ENCODE data around the gene DDIAS.
A peak's percentile ranks its signal among the peaks of the same experiment; 100 is the strongest.
"Not testable (repeated sequence)": the region's sequence is repeated elsewhere in the genome, so short reads cannot be mapped to it uniquely, and the experiment has no call there.

- not testable (repeated sequence) for TF ChIP-seq RFX5 (IDR thresholded peaks at IDR 0.05; ENCODE audit: low read depth, low read length); CEBPB (IDR thresholded peaks at IDR 0.05; ENCODE audit: borderline replicate concordance in 1 of 2, low read depth in 2 of 2, low read length in 2 of 2); TARDBP (IDR thresholded peaks at IDR 0.05; ENCODE audit: borderline replicate concordance); CBX5 (IDR thresholded peaks at IDR 0.05; ENCODE audit: low read depth)
- peak; percentile 87 for TF ChIP-seq ZBTB33 (IDR thresholded peaks at IDR 0.05)
Measured at GRCh38 chr11:82970507-82971083, 69.1 kb downstream of the DDIAS start.
